Measurements from ENCODE around the gene ATIC.

The ATIC gene

DNA sequence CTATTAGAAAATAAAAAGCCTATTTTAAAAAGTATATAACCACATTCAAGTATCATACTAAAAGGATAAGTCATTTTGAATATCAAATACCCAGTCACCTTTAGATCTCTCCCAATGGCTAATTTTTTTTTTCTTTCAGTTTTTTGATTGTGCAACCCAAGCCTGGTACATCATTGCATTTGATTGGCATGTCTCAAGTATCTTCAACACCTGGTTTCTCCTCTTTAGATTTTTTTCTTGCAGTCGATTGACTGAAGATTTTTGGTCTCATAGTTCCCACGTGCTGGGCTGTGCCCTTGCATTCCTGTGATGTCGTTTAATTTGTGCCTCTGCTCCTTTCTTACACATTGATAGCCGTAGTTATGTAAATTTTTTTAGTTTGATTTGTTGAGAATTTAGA is 40.7 kb downstream of the ATIC start:
- in situ Hi-C loops (cut with MboI; ENCODE audit: low sequenced_read_pairs, unreplicated experiment) = no loop called here
- TF ChIP-seq, protein P1, sequence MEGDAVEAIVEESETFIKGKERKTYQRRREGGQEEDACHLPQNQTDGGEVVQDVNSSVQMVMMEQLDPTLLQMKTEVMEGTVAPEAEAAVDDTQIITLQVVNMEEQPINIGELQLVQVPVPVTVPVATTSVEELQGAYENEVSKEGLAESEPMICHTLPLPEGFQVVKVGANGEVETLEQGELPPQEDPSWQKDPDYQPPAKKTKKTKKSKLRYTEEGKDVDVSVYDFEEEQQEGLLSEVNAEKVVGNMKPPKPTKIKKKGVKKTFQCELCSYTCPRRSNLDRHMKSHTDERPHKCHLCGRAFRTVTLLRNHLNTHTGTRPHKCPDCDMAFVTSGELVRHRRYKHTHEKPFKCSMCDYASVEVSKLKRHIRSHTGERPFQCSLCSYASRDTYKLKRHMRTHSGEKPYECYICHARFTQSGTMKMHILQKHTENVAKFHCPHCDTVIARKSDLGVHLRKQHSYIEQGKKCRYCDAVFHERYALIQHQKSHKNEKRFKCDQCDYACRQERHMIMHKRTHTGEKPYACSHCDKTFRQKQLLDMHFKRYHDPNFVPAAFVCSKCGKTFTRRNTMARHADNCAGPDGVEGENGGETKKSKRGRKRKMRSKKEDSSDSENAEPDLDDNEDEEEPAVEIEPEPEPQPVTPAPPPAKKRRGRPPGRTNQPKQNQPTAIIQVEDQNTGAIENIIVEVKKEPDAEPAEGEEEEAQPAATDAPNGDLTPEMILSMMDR (IDR thresholded peaks at IDR 0.05; ENCODE audit: borderline replicate concordance, control extremely low read depth, extremely low read depth, insufficient read depth, missing control alignments) = no peak
- DNase-seq (ENCODE audit: low spot score) = no peak

DNA sequence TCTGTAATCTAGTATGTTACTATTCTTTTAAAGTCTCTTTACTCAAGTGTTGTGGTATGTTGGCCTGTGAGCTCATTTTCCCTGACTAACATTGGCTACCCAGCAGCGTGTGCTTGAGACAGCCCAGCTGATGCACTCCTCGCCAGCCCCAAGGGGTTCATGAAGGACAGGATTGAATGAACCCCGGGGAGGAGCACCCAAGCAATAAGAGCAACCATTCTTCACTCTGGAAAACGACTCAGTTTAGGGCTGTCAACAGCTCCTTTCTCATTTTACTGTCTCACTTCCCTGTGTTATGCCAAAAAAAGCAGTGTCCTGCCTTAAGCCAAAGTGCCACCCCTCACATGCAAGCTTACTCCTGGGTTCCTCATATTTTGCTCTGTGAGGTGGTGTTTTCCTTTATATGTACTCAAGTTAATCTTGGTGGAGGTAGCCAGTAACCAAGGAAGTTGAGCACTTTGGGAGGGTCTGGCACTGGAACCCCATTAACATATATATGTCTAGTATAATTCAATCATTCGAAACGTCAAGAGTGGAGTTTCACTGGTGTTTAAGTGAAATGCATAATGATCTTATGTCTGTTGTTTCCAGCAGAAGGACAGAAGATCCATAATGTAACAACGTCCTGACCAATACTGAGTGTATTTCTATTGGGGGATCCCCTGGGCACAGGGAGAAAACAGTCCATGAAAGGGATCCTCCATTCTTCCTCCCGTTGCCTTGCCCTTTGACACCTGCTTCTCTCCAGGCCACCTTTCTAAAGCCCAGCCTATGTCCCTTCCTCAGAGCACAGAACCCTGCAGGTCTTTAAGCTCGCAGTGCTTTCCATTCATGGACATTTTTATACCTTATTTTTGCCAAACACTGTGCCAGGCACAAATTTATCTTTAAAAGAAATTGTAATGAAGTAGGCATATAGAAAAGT is 43.2 kb downstream of the ATIC start:
- DNase-seq (ENCODE audit: low spot score) = no peak

DNA sequence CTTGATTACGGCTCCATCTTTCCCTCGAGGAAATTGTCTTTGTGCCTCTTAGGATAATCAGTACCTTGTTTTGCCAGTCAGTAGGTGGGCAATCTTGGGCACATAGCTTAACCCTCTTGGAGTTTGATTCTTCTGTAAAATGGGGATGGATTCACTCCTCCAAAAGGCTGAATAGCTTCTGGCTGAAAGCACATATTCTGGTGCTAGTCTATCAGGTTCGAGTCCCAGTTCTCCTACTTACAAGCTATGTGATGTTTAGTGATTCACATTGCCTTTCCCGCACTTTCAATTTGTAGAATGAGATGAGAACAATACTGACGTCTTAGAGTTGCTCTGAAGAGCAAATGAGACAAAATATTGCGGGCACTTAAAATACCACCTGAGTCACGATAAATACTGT is 43.9 kb downstream of the ATIC start:
- in situ Hi-C loops (cut with MboI; ENCODE audit: low sequenced_read_pairs, unreplicated experiment) = no loop called here
- TF ChIP-seq, protein P1 (IDR thresholded peaks at IDR 0.05; ENCODE audit: borderline replicate concordance, control extremely low read depth, extremely low read depth, insufficient read depth, missing control alignments) = no peak
- no peak for DNase-seq (ENCODE audit: low spot score)

More for the DNA sequence above, 43.2 kb downstream of the ATIC start:
- in situ Hi-C loops (cut with MboI; ENCODE audit: low sequenced_read_pairs, unreplicated experiment) = no loop called here
- TF ChIP-seq, protein P1 (IDR thresholded peaks at IDR 0.05; ENCODE audit: borderline replicate concordance, control extremely low read depth, extremely low read depth, insufficient read depth, missing control alignments) = no peak

DNA sequence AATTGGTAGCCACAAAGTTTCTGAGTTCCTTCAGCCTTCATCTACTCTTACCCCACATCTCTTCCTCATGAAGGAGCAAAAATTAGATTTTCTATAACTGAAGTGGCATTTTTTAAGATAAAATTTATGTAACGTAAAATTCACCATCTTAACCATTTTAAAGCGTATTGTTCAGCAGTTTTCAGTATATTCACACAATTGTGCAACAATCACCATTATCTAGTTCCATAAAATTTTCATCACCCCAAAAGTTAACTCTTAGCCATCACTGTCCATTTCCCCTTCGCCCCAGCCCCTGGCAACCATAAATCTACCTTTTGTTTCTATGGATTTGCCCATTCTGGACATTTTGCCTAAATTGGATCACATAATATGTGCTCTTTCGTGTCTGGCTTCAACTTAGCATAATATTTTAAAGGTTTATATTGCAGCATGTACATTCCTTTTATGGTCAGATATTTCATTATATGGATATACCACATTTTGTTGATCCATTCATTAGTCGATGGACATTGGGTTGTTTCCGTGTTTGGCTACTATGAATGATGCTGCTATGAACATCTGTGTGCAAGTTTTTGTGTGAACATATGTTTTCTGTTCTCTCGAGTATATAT is 44.6 kb downstream of the ATIC start:
- in situ Hi-C loops (cut with MboI; ENCODE audit: low sequenced_read_pairs, unreplicated experiment) = no loop called here
- no peak for DNase-seq (ENCODE audit: low spot score)
- TF ChIP-seq, protein P1 (IDR thresholded peaks at IDR 0.05; ENCODE audit: borderline replicate concordance, control extremely low read depth, extremely low read depth, insufficient read depth, missing control alignments) = no peak

DNA sequence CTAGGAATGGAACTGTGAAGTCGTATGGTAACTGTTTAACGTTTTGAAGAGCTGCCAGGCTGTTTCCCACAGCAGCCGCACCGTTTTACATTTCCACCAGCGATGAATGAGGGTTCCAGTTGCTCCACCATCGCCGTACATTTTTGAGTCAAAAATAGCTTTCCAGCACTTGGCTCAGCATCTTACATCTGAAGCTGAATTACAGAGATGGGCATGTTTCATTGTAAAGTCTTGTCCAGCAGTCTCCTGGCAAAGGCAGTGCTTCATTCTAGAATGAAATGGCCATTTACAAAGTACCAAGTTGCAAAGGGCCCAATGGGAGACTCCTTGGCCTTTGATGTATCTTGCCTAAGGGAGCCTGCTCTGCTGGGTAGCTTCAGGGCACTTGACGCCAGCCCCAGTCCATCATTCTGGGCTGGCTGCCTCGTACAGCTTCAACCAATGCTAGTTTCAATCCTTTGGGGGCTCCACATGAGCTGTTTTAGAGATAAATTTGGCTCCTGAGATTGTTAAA is 45.1 kb downstream of the ATIC start:
- TF ChIP-seq, protein P1 (IDR thresholded peaks at IDR 0.05; ENCODE audit: borderline replicate concordance, control extremely low read depth, extremely low read depth, insufficient read depth, missing control alignments) = no peak
- no peak for DNase-seq (ENCODE audit: low spot score)
- in situ Hi-C loops (cut with MboI; ENCODE audit: low sequenced_read_pairs, unreplicated experiment) = no loop called here

DNA sequence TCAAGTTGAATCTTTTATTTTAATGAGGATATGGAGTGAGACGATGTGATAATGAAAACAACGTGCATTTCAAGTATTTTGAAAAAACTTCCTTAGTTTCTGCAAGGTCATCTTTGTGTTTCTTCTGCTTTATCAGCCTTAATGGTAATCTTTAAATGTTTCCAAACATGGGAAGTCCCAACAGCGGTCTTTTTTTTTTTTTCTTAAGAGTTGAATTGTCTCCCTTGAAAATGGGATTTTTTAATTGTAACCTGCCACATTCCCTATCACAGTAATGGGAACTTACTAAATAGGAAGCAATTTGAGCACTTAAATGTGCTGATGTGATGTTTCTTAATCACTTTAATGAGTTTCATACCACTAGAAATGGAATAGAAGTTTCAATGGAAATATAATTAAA is 45.8 kb downstream of the ATIC start:
- DNase-seq (ENCODE audit: low spot score) = no peak
- TF ChIP-seq, protein P1 (IDR thresholded peaks at IDR 0.05; ENCODE audit: borderline replicate concordance, control extremely low read depth, extremely low read depth, insufficient read depth, missing control alignments) = no peak
- in situ Hi-C loops (cut with MboI; ENCODE audit: low sequenced_read_pairs, unreplicated experiment) = no loop called here

Measured in GM13976 (cell line).